ENCODE data around the gene RTN3. TPM values are rescaled to one million over a fixed set of nuclear protein-coding genes. Genes with fewer than 3 reads are reported as not detected.

RTN3 gene
- total RNA-seq, 2 experiments from 2014 or later = 34.0 to 69.3 TPM

GRCh38 chr11:63711838-63712237 is 30.5 kb downstream of the RTN3 start:
- no peak for DNase-seq (ENCODE audit: low spot score)
- Histone ChIP-seq H3K27ac (ENCODE audit: low read depth, low read length, poor library complexity, severe bottlenecking) (no peak overlapping the region), H4K20me1 (ENCODE audit: insufficient read depth, low read length) (no peaks in the 10 kb centered on the region), H3K36me3 (ENCODE audit: insufficient read depth, low read length) (0 out of 2 replicates have a peak, but pooled peaks cover 4% of the 10 kb centered on the region), H3K79me2 (ENCODE audit: insufficient read depth, low read depth, low read length) (peaks cover 18% of the 10 kb centered on the region), H3K4me3 (ENCODE audit: low read depth, low read length, poor library complexity, severe bottlenecking) (no peak overlapping the region), H3K4me1 (ENCODE audit: insufficient read depth, low read length, poor library complexity, severe bottlenecking) (no peaks in the 10 kb centered on the region), H3K4me2 (ENCODE audit: low read length) (no peak overlapping the region), H3K9me3 (ENCODE audit: low read length) (no peaks in the 10 kb centered on the region), H2AFZ (ENCODE audit: low read length) (no peak overlapping the region), H3K9me2 (ENCODE audit: insufficient read depth, low read length) (no peaks in the 10 kb centered on the region)
- ChIA-PET CTCF (ENCODE audit: unreplicated experiment) (no interaction called here), POLR2A (interaction anchor here (0.7 to 1.8 kb wide), 4 partner anchors 10 to 86 kb away, joined by 3 to 5 read pairs (median 4); no protein-coding TSS in a partner anchor)
- intact Hi-C loops (cut with micrococcal nuclease; ENCODE audit: unreplicated experiment) = no loop called here
- TF ChIP-seq CTCF (conservative IDR thresholded peaks at IDR 0.05; ENCODE audit: low read length) = no peak
- TF ChIP-seq EZH2phosphoT487 (IDR thresholded peaks at IDR 0.05; ENCODE audit: borderline replicate concordance, low read depth, low read length) = no peak
- BruUV-seq (replicated peaks) = no TSS peak

GRCh38 chr11:63713766-63714165 is 32.5 kb downstream of the RTN3 start:
- H3K4me3 ChIP-seq (ENCODE audit: low read depth, low read length, poor library complexity, severe bottlenecking) = no peak overlapping the region
- peaks cover 16% of the 10 kb centered on the region; the same call in 1 of the 2 replicates for H3K79me2 ChIP-seq (ENCODE audit: insufficient read depth, low read depth, low read length)
- peaks cover 7% of the 10 kb centered on the region; the same call in 1 of the 2 replicates for H3K36me3 ChIP-seq (ENCODE audit: insufficient read depth, low read length)
- H3K9me2 ChIP-seq (ENCODE audit: insufficient read depth, low read length) = no peaks in the 10 kb centered on the region
- H2AFZ ChIP-seq (ENCODE audit: low read length) = no peak overlapping the region
- H4K20me1 ChIP-seq (ENCODE audit: insufficient read depth, low read length) = no peaks in the 10 kb centered on the region
- no TSS peak for BruUV-seq (replicated peaks)
- no peak for DNase-seq (ENCODE audit: low spot score)
- CTCF ChIA-PET (ENCODE audit: unreplicated experiment) = no interaction called here
- no peaks in the 10 kb centered on the region for H3K4me1 ChIP-seq (ENCODE audit: insufficient read depth, low read length, poor library complexity, severe bottlenecking)
- H3K4me2 ChIP-seq (ENCODE audit: low read length) = no peak overlapping the region
- intact Hi-C loops (cut with micrococcal nuclease; ENCODE audit: unreplicated experiment) = no loop called here
- H3K9me3 ChIP-seq (ENCODE audit: low read length) = no peaks in the 10 kb centered on the region
- TF ChIP-seq CTCF (conservative IDR thresholded peaks at IDR 0.05; ENCODE audit: low read length) = no peak
- no peak for TF ChIP-seq EZH2phosphoT487 (IDR thresholded peaks at IDR 0.05; ENCODE audit: borderline replicate concordance, low read depth, low read length)
- H3K27ac ChIP-seq (ENCODE audit: low read depth, low read length, poor library complexity, severe bottlenecking) = no peak overlapping the region
- POLR2A ChIA-PET = interaction anchor here (0.8 kb wide), 1 partner anchor 13 kb away, joined by 4 read pairs; no protein-coding TSS in a partner anchor

- Histone ChIP-seq H3K27ac (ENCODE audit: low read depth, low read length, poor library complexity, severe bottlenecking) (no peak overlapping the region), H3K4me1 (ENCODE audit: insufficient read depth, low read length, poor library complexity, severe bottlenecking) (no peaks in the 10 kb centered on the region), H3K9me3 (ENCODE audit: low read length) (no peaks in the 10 kb centered on the region), H3K4me2 (ENCODE audit: low read length) (no peak overlapping the region), H4K20me1 (ENCODE audit: insufficient read depth, low read length) (peaks cover 14% of the 10 kb centered on the region; the same call in 1 of the 2 replicates), H2AFZ (ENCODE audit: low read length) (no peak overlapping the region), H3K4me3 (ENCODE audit: low read depth, low read length, poor library complexity, severe bottlenecking) (no peak overlapping the region), H3K79me2 (ENCODE audit: insufficient read depth, low read depth, low read length) (peaks cover 16% of the 10 kb centered on the region; the same call in 1 of the 2 replicates), H3K9me2 (ENCODE audit: insufficient read depth, low read length) (no peaks in the 10 kb centered on the region), H3K36me3 (ENCODE audit: insufficient read depth, low read length) (peaks cover 22% of the 10 kb centered on the region; the same call in 1 of the 2 replicates)
- TF ChIP-seq EZH2phosphoT487 (IDR thresholded peaks at IDR 0.05; ENCODE audit: borderline replicate concordance, low read depth, low read length) (no peak), CTCF (conservative IDR thresholded peaks at IDR 0.05; ENCODE audit: low read length) (no peak)
- intact Hi-C loops (cut with micrococcal nuclease; ENCODE audit: unreplicated experiment) = no loop called here
- ChIA-PET CTCF (ENCODE audit: unreplicated experiment) (no interaction called here), POLR2A (interaction anchor here (0.5 to 1.3 kb wide), 5 partner anchors 9 to 16 kb away, joined by 3 to 4 read pairs (median 3); no protein-coding TSS in a partner anchor)
- no TSS peak for BruUV-seq (replicated peaks)
- DNase-seq (ENCODE audit: low spot score) = no peak
Observed at GRCh38 chr11:63716046-63716445, 34.7 kb downstream of the RTN3 start.

Data from OCI-LY7 (cell line).